Gastroesophageal sphincter (tissue), 4 donors: Measurements from ENCODE around the gene FANCI. TPM values are rescaled to one million over a fixed set of nuclear protein-coding genes. Genes with fewer than 3 reads are reported as not detected.
A peak's percentile ranks its signal among the peaks of the same experiment; 100 is the strongest.

Experiments
- ATAC-seq: fragments of 150-250 bp; one replicate; pipeline ENCODE4 v1.9.1; 2016; ENCODE audit warnings: mild to moderate bottlenecking, moderate library complexity
- H3K27ac ChIP-seq, 4 donors: fragments of 200-600 bp; sonication (generic) in 3 of 4; 1 replicate in 3 of 4; 2 replicates in 1 of 4; pipeline ENCODE4 v1.5.1; 2016 to 2019
- H3K27me3 ChIP-seq: fragments of 200-600 bp; sonication (generic); one replicate; pipeline ENCODE4 v1.5.1; 2019
- H3K36me3 ChIP-seq, 2 donors: fragments of 200-600 bp; sonication (generic); one replicate each; pipeline ENCODE4 v1.5.1; 2019; ENCODE audit warnings: control low read depth in 1 of 2
- H3K4me1 ChIP-seq, 3 donors: fragments of 200-600 bp; sonication (generic); 1 replicate in 2 of 3; 2 replicates in 1 of 3; pipeline ENCODE4 v1.5.1; 2016 to 2019; ENCODE audit warnings: control low read depth in 2 of 3
- H3K4me3 ChIP-seq, 2 donors: fragments of 200-600 bp; sonication (generic); one replicate each; pipeline ENCODE4 v1.5.1; 2019; ENCODE audit warnings: mild to moderate bottlenecking in 1 of 2, moderate library complexity in 1 of 2
- H3K9me3 ChIP-seq, 3 donors: fragments of 200-600 bp; sonication (generic); one replicate each; pipeline ENCODE4 v1.5.1; 2017 to 2019; ENCODE audit warnings: control low read depth in 2 of 3
- EP300 ChIP-seq: sonication (generic); formaldehyde crosslinking; IDR thresholded peaks from one replicate; pipeline ENCODE4 v1.6.1; 2017; ENCODE audit warnings: antibody characterized with exemption, mild to moderate bottlenecking
- POLR2A ChIP-seq, 2 donors: fragments of 450-650 bp; IDR thresholded peaks; one replicate each; pipeline ENCODE4 v1.6.1; 2017; ENCODE audit warnings: antibody characterized with exemption in 2 of 2, mild to moderate bottlenecking in 2 of 2, moderate library complexity in 1 of 2
- POLR2AphosphoS5 ChIP-seq: sonication (generic); formaldehyde crosslinking; IDR thresholded peaks from one replicate; pipeline ENCODE4 v1.6.1; 2017; ENCODE audit warnings: antibody characterized with exemption
- WGBS, 2 donors: methylation state at CpG; one replicate each; pipeline ENCODE4 v1.1.5; 2018; ENCODE audit warnings: low coverage in 1 of 2; 5-methylcytosine and 5-hydroxymethylcytosine counted together
- total RNA-seq, 4 donors: library from RNA; depleted of rRNA; stranded (reverse); fragments of >200 nt; gene quantifications; one replicate each; pipeline ENCODE4 v1.1.0, GENCODE V29; 2016
- TF ChIP-seq, protein P1 (sequence below), 4 experiments: fragments of 200-600 bp in 2 of 4; fragments of 450-650 bp in 2 of 4; sonication (generic) in 1 of 4; IDR thresholded peaks; one replicate each; pipeline ENCODE4 v1.5.1; 2017 to 2019; ENCODE audit warnings: antibody characterized with exemption in 4 of 4, mild to moderate bottlenecking in 2 of 4, moderate library complexity in 2 of 4

FANCI gene
- total RNA-seq, 4 donors from 2014 or later = 1.9 to 12.5 (median 7.1) TPM

- H3K4me3 ChIP-seq = no peak overlapping the region
- H3K4me1 ChIP-seq = peaks cover 0 to 18% (median 3%) of the 10 kb centered on the region in 3 donors
- no peaks in the 10 kb centered on the region for H3K27me3 ChIP-seq
- peaks cover 0 to 98% of the 10 kb centered on the region in 2 donors for H3K36me3 ChIP-seq
- no peak for ATAC-seq
- no peak for TF ChIP-seq EP300
- no peak for TF ChIP-seq POLR2A (IDR thresholded peaks at IDR 0.05)
- TF ChIP-seq POLR2AphosphoS5 = no peak
- TF ChIP-seq, protein P1, sequence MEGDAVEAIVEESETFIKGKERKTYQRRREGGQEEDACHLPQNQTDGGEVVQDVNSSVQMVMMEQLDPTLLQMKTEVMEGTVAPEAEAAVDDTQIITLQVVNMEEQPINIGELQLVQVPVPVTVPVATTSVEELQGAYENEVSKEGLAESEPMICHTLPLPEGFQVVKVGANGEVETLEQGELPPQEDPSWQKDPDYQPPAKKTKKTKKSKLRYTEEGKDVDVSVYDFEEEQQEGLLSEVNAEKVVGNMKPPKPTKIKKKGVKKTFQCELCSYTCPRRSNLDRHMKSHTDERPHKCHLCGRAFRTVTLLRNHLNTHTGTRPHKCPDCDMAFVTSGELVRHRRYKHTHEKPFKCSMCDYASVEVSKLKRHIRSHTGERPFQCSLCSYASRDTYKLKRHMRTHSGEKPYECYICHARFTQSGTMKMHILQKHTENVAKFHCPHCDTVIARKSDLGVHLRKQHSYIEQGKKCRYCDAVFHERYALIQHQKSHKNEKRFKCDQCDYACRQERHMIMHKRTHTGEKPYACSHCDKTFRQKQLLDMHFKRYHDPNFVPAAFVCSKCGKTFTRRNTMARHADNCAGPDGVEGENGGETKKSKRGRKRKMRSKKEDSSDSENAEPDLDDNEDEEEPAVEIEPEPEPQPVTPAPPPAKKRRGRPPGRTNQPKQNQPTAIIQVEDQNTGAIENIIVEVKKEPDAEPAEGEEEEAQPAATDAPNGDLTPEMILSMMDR (IDR thresholded peaks at IDR 0.05) = no peak
- H3K27ac ChIP-seq = peak overlapping the region in 3 of 4 donors; percentile 21 to 56 (median 54)
- no peaks in the 10 kb centered on the region for H3K9me3 ChIP-seq
- WGBS, 2 donors = 53 to 71% methylated on average over 3 to 5 of the region's 7 CpGs
Observed at GRCh38 chr15:89196994-89197393, 46.8 kb upstream of the FANCI start.

- Histone ChIP-seq H3K27me3 (no peaks in the 10 kb centered on the region), H3K27ac (peak overlapping the region in 3 of 4 donors; percentile 21 to 56 (median 54)), H3K36me3 (peaks cover 0 to 93% of the 10 kb centered on the region in 2 donors), H3K9me3 (no peaks in the 10 kb centered on the region), H3K4me3 (no peak overlapping the region), H3K4me1 (peaks cover 0 to 18% (median 3%) of the 10 kb centered on the region in 3 donors)
- TF ChIP-seq POLR2A (IDR thresholded peaks at IDR 0.05) (no peak), POLR2AphosphoS5 (peak; percentile 4), EP300 (no peak)
- TF ChIP-seq, protein P1 (IDR thresholded peaks at IDR 0.05) = no peak
- no peak for ATAC-seq
- 20 to 80% methylated on average over 1 to 3 of the region's 4 CpGs for WGBS, 2 donors
Observed at GRCh38 chr15:89197503-89197971, 46.2 kb upstream of the FANCI start.

DNA sequence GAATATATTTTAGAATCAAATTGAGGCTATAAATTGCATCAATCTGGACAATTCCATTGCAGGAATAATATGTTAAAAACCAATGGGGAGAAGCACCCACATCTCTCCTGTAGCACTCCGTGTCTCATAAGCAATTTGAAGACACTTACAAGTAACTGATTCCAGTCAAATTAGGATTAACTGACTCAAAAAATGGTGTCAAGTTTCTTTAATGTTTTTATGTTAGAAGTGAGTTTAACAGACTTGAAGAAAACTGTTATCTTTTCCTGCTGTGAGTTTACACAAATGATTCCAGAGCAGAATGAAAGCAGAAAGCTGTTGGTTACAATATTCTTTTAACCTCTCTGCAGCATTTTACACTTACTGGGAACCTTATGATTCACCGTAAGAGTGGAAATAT, 45.6 kb upstream of the FANCI start:
- Histone ChIP-seq H3K27ac (peak overlapping the region in 3 of 4 donors; percentile 44 to 56 (median 54)), H3K4me1 (peaks cover 0 to 18% (median 3%) of the 10 kb centered on the region in 3 donors), H3K27me3 (no peaks in the 10 kb centered on the region), H3K36me3 (peaks cover 0 to 86% of the 10 kb centered on the region in 2 donors), H3K9me3 (no peaks in the 10 kb centered on the region), H3K4me3 (no peak overlapping the region)
- 52 to 63% methylated on average over 2 of the region's 2 CpGs for WGBS, 2 donors
- ATAC-seq = no peak
- TF ChIP-seq EP300 (no peak), POLR2A (IDR thresholded peaks at IDR 0.05) (no peak), POLR2AphosphoS5 (no peak)
- TF ChIP-seq, protein P1 (IDR thresholded peaks at IDR 0.05) = no peak

DNA sequence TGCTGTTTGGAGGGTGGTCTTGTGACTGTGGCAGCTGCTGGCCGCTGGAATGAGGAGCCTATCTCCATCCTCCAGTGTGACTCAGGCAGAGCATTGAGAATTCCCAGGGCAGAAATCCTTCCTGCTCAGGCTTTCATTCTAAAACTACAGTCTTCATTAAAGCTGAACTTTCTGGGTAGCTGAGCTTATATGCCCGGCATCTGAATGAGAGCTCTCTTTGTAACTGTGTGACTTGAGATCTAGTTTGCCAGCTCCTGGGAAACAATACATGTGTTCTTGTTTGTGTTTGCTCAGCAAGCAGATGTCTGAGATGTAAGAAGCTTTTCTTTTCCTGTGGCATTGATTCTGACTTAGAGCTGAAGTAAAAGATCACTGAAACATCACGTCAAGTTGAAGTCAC, 44.8 kb upstream of the FANCI start:
- Histone ChIP-seq H3K27me3 (no peaks in the 10 kb centered on the region), H3K4me3 (no peak overlapping the region), H3K27ac (peak overlapping the region in 2 of 4 donors; percentile 54 to 56), H3K36me3 (peaks cover 0 to 79% of the 10 kb centered on the region in 2 donors), H3K4me1 (peaks cover 0 to 18% (median 3%) of the 10 kb centered on the region in 3 donors), H3K9me3 (no peaks in the 10 kb centered on the region)
- 60 to 89% methylated on average over 1 to 2 of the region's 3 CpGs for WGBS, 2 donors
- no peak for TF ChIP-seq POLR2AphosphoS5
- TF ChIP-seq, protein P1 (IDR thresholded peaks at IDR 0.05) = no peak
- no peak for TF ChIP-seq POLR2A (IDR thresholded peaks at IDR 0.05)
- no peak for TF ChIP-seq EP300
- ATAC-seq = no peak

- Histone ChIP-seq H3K4me3 (no peak overlapping the region), H3K27me3 (no peaks in the 10 kb centered on the region), H3K4me1 (peaks cover 0 to 18% (median 3%) of the 10 kb centered on the region in 3 donors), H3K9me3 (no peaks in the 10 kb centered on the region), H3K27ac (peak overlapping the region in 3 of 4 donors; percentile 47 to 54 (median 54)), H3K36me3 (peaks cover 0 to 71% of the 10 kb centered on the region in 2 donors)
- no peak for ATAC-seq
- WGBS, 2 donors = 31 to 55% methylated on average over 2 of the region's 6 CpGs
- TF ChIP-seq POLR2AphosphoS5 (no peak), EP300 (no peak), POLR2A (IDR thresholded peaks at IDR 0.05) (no peak)
- TF ChIP-seq, protein P1 (IDR thresholded peaks at IDR 0.05) = no peak
Observed at GRCh38 chr15:89199746-89200145, 44.0 kb upstream of the FANCI start.
